ENCODE data around the gene SLCO1B3.

GRCh38 chr12:20863056-20863455, 52.6 kb downstream of the SLCO1B3 start:
- TF ChIP-seq CTCF (IDR thresholded peaks at IDR 0.05) (no peak), ZFX (IDR thresholded peaks at IDR 0.05; ENCODE audit: borderline replicate concordance) (no peak)
